HG02610 (cell line): ENCODE results near the gene ZNF436.

ENCODE experiments used
- ATAC-seq: cut with Tn5 transposase; IDR thresholded peaks from one replicate; pipeline ENCODE4 v1.9.1; 2021; ENCODE audit warnings: mild to moderate bottlenecking, moderate library complexity; ENCODE audit not compliant: unreplicated experiment

Gene ZNF436

GRCh38 chr1:23369335-23370013 lies at the start of gene ZNF436:
ZNF436 (minus strand) TSS chr1:23369836; CDS start chr1:23368005, 1,831 bp downstream.
- ATAC-seq, result no peak

DNA sequence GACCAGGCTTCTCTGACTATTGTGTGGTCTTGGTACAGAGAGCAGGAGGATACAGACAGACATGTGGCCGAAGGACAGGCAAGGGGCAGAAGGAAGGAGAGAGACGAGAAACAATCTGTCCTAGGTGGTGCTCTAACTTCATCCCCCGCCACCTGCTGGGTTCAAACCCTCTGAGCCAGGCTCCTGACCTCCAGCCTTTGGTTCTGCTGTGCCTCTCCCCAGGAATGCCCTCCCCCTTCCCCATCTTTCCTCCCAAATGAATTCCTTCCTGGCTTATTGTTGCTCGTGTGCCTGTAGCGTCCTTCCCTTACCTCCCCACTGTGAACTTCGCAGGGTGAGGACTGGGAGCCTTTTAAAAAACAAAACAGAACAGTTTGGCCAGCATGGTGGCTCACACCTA lies 49.5 kb upstream of the ZNF436 start:
- no peak for ATAC-seq

- no peak for ATAC-seq
Observed at GRCh38 chr1:23417570-23417969, 47.9 kb upstream of the ZNF436 start.

GRCh38 chr1:23416964-23417363 lies 47.3 kb upstream of the ZNF436 start:
- no peak for ATAC-seq

DNA sequence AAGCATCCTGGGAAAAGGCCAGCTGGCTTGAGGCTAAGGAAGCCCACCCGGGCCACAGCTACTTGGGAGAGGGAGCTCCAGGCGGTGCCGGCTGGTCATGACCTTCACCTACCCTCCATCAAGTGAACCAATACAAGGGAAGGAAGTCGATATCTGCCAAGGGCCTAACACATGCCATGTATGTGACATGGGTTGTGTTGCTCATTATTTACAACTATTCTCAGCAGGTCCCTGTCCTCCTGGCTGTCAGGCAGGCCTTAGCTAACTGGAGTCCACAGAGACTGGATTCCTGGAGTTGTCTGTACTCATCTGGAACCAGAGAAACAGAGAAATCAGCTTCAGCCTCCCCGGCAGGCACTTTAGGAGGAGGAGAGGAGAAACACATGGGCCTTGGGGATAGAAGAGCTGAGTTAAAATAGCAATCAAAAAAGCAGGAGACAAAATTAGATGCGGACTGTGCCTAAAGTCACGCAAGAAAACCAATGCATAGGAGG lies 39.2 kb upstream of the ZNF436 start:
- ATAC-seq, result no peak

- ATAC-seq, result no peak
Observed at GRCh38 chr1:23407016-23407630, 37.5 kb upstream of the ZNF436 start.

DNA sequence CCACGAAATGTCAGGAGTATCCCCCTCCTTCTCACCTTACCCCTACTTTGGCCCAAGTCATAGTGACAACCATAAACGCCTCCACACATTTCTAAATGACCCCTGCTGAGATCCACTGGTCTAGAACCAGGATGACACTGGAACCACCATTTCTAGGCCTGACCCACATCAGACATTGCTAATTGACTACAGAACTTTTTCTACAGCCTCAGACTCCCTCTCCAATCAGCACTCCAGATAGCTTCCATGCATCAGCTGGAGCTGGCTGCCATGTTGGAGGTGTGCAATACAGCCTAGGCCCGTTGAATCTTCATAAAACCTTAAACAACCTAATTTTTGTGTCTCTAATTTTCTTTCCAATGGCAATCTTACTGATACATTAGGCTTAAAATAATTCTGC lies 36.3 kb upstream of the ZNF436 start:
- ATAC-seq, result no peak

GRCh38 chr1:23403735-23404486 lies 34.3 kb upstream of the ZNF436 start:
- no peak for ATAC-seq

- ATAC-seq, result no peak
Observed at GRCh38 chr1:23403355-23403734, 33.7 kb upstream of the ZNF436 start.

GRCh38 chr1:23403038-23403336 lies 33.4 kb upstream of the ZNF436 start:
- no peak for ATAC-seq

GRCh38 chr1:23402286-23403037 lies 32.8 kb upstream of the ZNF436 start:
- no peak for ATAC-seq

- no peak for ATAC-seq
Observed at GRCh38 chr1:23401313-23401712, 31.7 kb upstream of the ZNF436 start.

DNA sequence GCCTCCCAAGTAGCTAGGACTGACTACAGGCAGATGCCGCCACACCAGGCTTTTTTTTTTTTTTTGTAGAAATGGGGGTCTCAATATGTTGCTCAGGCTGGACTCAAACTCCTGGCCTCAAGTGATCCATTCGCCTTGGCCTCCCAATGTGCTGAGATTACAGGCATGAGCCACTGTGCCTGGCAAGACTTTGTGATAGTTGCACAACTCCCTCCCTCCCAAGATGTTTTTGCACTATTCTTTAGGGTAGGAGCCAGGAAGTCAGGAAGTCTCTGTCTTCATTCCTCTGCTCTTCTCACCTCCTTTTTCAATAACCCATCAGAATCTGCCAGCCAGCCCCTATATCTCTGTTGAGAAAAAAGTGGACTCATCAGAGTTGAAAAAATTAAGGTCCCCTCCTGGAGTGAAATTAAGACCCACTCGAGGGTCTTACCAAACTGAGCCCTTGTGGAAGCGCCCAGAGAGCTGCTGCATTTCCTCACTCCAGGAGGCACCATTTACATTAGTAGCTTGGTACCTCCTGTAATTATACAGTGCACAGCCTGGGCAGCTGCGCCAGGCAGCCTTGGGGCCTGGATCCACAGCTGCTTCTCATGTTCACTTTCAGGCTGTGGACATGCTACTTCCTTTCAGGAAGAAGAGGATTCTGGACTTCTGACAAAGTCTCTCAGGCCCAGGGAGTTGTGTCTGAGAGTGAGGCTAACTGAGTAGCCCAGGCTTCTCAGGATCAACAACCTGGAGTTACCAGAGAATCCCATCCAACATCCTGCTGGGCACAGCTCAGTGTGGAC lies 30.9 kb upstream of the ZNF436 start:
- ATAC-seq, result no peak

- no peak for ATAC-seq
Observed at GRCh38 chr1:23399229-23399628, 29.6 kb upstream of the ZNF436 start.

DNA sequence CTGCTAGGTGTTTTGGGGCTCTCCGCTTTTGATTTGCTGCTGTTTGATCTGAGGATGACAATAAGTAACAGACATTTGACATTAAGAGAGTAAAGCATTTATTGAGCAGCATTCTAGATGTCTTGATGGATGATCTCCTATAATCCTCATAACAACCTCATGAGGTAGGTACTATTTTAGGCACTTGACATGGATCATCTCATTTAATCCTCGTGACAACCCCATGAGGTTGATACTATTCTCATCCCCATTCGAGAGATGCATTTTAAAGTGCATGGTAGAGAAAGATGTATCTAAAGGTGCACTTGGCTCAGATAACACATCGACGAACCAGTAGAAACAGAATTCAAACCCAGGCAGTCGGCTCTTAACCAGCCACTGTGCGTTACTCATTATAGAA lies 28.3 kb upstream of the ZNF436 start:
- ATAC-seq, result no peak

DNA sequence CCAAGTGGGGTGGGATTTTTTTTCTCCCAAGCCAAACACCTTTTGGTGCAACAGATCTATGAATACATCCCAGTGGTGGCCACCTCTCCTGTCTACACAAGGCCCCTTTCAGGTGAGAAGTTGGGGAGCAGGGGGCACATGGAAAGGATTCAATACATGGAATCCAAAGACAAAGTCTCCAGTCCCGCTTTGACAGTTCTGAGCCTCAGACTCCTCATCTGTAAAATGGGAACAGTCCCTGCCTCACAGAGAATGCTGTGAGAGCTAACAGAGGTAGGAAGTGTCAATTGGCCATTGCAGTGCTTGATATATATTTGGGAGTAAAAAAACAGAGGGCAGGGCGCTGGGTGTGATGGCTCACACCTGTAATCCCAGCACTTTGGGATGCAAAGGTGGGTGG lies 26.7 kb upstream of the ZNF436 start:
- ATAC-seq, result no peak

DNA sequence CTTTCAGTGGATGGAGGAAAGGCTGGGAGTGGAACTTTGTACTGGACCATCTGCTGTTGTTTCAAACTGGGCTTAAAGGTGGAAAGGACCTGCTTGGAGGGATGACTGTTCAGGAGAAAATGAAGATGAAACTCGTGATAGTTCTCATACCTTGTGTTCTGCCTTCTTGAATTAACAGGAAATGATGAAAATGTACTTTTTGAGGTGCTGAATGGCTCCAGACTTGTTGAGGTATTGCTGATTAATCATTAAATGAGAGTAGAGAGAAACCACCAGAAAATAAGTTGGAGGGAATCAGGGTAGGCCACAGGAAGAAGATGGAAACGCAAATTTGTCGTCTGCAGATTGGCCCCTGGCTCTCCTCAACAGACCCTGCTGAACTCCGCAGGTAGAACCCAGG lies 26.2 kb upstream of the ZNF436 start:
- ATAC-seq, result no peak

- no peak for ATAC-seq
Observed at GRCh38 chr1:23395154-23395724, 25.6 kb upstream of the ZNF436 start.

GRCh38 chr1:23394684-23395083 lies 25.0 kb upstream of the ZNF436 start:
- ATAC-seq, result no peak

- ATAC-seq, result no peak
Observed at GRCh38 chr1:23394181-23394580, 24.5 kb upstream of the ZNF436 start.
